AG04449 (cell line): ENCODE results near the gene CMIP.
A peak's percentile ranks its signal among the peaks of the same experiment; 100 is the strongest.

ENCODE experiments used
- CTCF ChIA-PET: fragments of 350-600 bp; formaldehyde crosslinking; extraction: SDS; loops from one replicate; lab custom pipeline; 2021; ENCODE audit warnings: antibody characterized with exemption; lab: Yijun Ruan, JAX
- POLR2A ChIA-PET: fragments of 400-600, 350-600 bp; formaldehyde crosslinking; extraction: SDS; loops from one replicate; lab custom pipeline; 2020; ENCODE audit warnings: antibody characterized with exemption, inconsistent platforms; lab: Yijun Ruan, JAX
- DNase-seq: peaks from one replicate; pipeline ENCODE4 v3.0.0-alpha.2; 2010; ENCODE audit warnings: low read depth, low spot score
- H3K4me3 ChIP-seq: 2 replicates; pipeline ENCODE4 v1.5.1; 2011; ENCODE audit warnings: low read depth, mild to moderate bottlenecking, control low read depth, low read length
- CTCF ChIP-seq: IDR thresholded peaks from one replicate; pipeline ENCODE4 v1.5.1; 2011; ENCODE audit warnings: mild to moderate bottlenecking, moderate library complexity, low read length, control low read depth, inconsistent platforms; ENCODE audit not compliant: insufficient read depth; ENCODE audit errors: missing control alignments

Gene CMIP

DNA sequence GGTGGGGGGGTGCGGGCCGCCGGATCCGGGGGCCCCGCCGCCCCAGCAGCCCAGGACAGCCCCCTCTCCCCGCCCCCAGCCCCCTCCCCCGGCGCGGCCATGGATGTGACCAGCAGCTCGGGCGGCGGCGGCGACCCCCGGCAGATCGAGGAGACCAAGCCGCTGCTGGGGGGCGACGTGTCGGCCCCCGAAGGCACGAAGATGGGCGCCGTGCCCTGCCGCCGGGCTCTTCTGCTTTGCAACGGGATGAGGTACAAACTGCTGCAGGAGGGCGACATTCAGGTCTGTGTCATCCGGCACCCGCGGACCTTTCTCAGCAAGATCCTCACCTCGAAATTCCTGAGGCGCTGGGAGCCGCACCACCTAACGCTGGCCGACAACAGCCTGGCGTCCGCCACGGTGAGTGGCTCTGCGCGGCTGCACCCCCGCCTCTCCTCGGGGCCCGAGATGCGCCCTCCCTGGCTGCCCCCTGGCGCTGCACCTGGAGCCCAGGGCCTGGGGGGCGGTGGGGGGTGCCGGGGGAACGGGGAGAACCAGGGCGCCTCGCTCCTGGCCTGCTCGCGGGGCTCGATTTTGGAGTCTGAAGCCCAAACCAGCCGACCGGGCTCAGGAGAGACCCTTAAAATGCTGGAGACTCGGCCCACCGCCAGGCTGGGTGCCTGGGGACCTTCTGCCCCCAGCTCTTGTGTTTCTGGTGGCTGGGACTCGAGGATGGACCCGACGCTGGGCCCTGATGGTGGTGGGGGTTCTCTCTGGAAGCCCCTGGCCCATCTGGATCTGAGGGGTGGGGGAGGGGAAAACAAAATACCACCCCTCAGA, 744 bp downstream of the CMIP start:
- DNase-seq, result no peak
- TF ChIP-seq CTCF, result peak; percentile 53
- peak overlapping the region; percentile 80 for H3K4me3 ChIP-seq
- ChIA-PET POLR2A (no interaction called here), CTCF (no interaction called here)

DNA sequence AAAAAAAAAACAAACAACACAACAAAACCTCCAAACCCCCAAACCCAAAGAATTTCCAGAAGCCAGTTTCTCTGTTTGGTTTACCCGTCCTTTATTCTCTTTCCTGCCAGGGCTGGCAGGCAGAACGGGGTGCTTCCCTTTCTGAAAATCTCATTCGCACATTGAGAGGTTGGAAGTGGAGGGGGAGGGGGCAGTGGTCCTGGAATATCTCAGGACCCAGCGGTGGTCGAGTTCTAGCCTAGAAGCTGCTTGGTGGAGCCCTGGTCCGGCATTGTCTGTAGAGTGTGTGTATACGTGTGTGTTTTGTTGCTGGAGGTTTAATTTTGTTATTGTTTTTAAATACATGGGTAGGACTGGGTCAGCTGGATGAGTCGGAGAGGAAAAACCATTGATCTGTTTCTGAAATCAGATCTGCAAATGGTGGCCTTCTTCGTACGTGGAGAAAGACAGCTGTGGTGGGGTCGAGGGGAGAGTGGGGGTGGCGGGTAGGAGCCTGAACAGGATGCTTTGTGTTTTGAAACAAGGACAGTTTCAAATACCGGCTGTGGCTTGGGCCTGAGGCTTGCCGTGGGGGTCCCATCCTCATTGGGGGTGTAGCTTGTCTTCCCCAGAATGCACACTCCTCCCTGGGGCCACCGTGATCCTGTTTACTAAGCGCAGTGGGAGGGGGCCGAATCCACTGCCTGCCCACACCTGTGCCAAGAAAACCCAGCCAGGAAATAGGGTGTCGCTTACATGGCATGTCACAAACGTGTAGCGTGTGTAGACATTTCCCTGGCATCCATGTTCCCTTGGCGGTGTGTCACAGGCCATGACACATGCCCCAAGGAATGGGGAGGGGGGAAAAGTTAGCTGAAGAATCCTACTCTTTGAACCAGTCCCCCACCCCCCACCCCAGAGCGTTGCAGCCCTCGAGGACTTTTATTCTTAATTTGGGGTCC, 1.6 kb downstream of the CMIP start:
- ChIA-PET POLR2A (no interaction called here), CTCF (interaction anchor here (0.8 kb wide), 1 partner anchor 442 kb away, joined by 3 read pairs; no protein-coding TSS in a partner anchor)
- TF ChIP-seq CTCF, result no peak
- no peak for DNase-seq
- H3K4me3 ChIP-seq, result peak overlapping the region; percentile 80

GRCh38 chr16:81446907-81447268, 2.3 kb downstream of the CMIP start:
- no peak for DNase-seq
- TF ChIP-seq CTCF, result no peak
- H3K4me3 ChIP-seq, result peak overlapping the region; percentile 80
- POLR2A ChIA-PET, result no interaction called here
- CTCF ChIA-PET, result interaction anchor here (0.8 kb wide), 1 partner anchor 443 kb away, joined by 3 read pairs; no protein-coding TSS in a partner anchor

- ChIA-PET CTCF (no interaction called here), POLR2A (no interaction called here)
- TF ChIP-seq CTCF, result no peak
- peak overlapping the region; percentile 15 for H3K4me3 ChIP-seq
- no peak for DNase-seq
Observed at GRCh38 chr16:81447383-81448101, 2.9 kb downstream of the CMIP start.

DNA sequence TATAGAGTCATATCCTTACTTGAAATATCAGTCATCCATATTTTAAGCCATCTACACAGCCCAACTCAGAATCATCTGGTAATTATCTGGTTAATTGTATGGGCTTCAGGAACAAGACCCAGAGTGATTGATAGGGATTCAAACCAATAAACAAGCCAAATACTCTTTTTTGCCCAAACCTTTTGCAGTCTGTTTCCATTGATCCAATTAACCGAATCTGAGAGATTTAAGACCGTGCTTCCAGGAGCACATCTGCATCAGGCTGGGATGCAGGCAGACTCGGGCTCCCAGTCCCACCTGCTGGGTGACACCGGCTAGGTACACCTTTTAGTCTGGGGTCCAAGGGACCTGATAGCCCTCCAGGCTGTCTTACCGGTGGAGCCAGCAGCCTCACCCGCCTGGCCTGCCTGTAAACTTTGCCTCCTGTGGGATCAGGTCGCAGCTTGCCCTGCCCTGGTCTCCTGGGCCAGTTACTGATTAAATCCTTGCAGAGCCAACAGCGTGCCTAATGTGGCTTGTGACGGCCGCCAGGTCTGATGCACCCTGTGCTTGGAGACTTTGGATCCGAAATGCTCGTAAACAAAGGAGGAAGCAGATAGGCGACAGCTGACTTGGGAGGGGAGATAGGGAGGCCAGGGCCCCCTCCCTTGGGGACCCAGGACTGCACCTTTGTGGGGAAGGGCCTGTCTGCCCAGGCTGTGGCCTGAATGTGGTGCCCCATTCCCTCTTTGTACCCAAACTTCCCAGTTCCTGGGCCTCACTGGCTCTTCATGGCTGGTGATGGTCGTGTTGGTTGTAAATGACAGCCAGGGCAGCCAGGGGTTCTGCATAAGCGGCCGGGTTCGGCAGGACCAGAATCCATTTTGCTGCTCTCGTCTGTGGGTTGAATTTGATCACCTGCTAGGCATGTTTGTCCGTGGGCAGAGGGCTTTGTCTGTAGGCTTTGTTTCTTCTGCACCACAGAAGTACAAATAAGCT, 3.8 kb downstream of the CMIP start:
- H3K4me3 ChIP-seq, result no peak overlapping the region; the same call in 1 of the 2 replicates
- ChIA-PET POLR2A (no interaction called here), CTCF (no interaction called here)
- no peak for DNase-seq
- TF ChIP-seq CTCF, result no peak
